H1 (cell line): ENCODE data around the gene NUDT9.

Experiments
- ATF3 ChIP-seq: IDR thresholded peaks from 2 replicates; pipeline ENCODE4 v1.6.1; 2011; ENCODE audit warnings: low read depth, mild to moderate bottlenecking, low read length; ENCODE audit not compliant: insufficient read depth
- CHD7 ChIP-seq: fragments of 300-600 bp; sonication (generic); IDR thresholded peaks from 2 replicates; pipeline ENCODE4 v1.7.1; 2012; ENCODE audit warnings: low read length, moderate library complexity, mild to moderate bottlenecking, inconsistent platforms; ENCODE audit not compliant: insufficient replicate concordance
- POLR2A ChIP-seq, 2 experiments: IDR thresholded peaks; 1 replicate in 1 of 2; 2 replicates in 1 of 2; pipeline ENCODE4 v1.6.1; 2011; ENCODE audit warnings: low read depth in 2 of 2, low read length in 2 of 2, mild to moderate bottlenecking in 2 of 2; ENCODE audit errors: control extremely low read depth in 1 of 2
- TBP ChIP-seq: IDR thresholded peaks from 2 replicates; pipeline ENCODE4 v1.6.1; 2011; ENCODE audit warnings: low read depth, low read length, improper control_type of control experiment
- ZNF274 ChIP-seq: IDR thresholded peaks from 2 replicates; pipeline ENCODE4 v1.7.0; 2012; ENCODE audit warnings: low read length, borderline replicate concordance; ENCODE audit errors: extremely low read depth
- TF ChIP-seq, protein P1 (sequence below), 3 experiments: IDR thresholded peaks; 1 replicate in 2 of 3; 2 replicates in 1 of 3; pipeline versions ENCODE4 v1.5.1 to v1.6.1; 2011; ENCODE audit warnings: low read length in 3 of 3, mild to moderate bottlenecking in 3 of 3, inconsistent platforms in 2 of 3, low read depth in 1 of 3, moderate library complexity in 1 of 3; ENCODE audit not compliant: insufficient read depth in 1 of 3; ENCODE audit errors: control extremely low read depth in 1 of 3

DNA sequence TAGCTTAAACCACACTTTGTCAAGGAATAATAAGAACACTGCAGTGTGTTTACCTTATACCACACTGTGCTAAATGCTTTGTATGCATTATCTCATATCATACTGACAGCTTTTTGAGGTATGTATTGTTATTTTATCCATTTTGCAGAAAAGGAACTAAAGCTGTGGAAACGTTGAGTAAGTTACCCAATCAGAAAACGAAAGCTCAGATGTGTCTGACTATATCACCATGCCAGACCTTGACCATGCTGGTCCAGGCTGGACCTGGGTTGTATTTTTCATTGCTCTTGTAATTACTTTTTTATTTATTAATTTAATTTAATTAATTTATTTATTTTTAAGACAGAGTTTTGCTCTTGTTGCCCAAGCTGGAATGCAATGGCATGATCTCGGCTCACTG is 33.5 kb upstream of the NUDT9 start:
- TF ChIP-seq, protein P1, sequence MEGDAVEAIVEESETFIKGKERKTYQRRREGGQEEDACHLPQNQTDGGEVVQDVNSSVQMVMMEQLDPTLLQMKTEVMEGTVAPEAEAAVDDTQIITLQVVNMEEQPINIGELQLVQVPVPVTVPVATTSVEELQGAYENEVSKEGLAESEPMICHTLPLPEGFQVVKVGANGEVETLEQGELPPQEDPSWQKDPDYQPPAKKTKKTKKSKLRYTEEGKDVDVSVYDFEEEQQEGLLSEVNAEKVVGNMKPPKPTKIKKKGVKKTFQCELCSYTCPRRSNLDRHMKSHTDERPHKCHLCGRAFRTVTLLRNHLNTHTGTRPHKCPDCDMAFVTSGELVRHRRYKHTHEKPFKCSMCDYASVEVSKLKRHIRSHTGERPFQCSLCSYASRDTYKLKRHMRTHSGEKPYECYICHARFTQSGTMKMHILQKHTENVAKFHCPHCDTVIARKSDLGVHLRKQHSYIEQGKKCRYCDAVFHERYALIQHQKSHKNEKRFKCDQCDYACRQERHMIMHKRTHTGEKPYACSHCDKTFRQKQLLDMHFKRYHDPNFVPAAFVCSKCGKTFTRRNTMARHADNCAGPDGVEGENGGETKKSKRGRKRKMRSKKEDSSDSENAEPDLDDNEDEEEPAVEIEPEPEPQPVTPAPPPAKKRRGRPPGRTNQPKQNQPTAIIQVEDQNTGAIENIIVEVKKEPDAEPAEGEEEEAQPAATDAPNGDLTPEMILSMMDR (IDR thresholded peaks at IDR 0.05; ENCODE audit: control extremely low read depth in 1 of 3, insufficient read depth in 1 of 3, low read depth in 1 of 3, low read length in 3 of 3), result no peak
- no peak for TF ChIP-seq POLR2A (IDR thresholded peaks at IDR 0.05; ENCODE audit: control extremely low read depth in 1 of 2, low read depth in 2 of 2, low read length in 2 of 2)
- TF ChIP-seq CHD7, result no peak
- TF ChIP-seq TBP, result no peak
- no peak for TF ChIP-seq ZNF274
- TF ChIP-seq ATF3, result no peak
